Measurements from ENCODE around the gene ZDHHC22.

ZDHHC22 gene

GRCh38 chr14:77187649-77188012, 46.0 kb upstream of the ZDHHC22 start:
- TF ChIP-seq CTCF (IDR thresholded peaks at IDR 0.05; ENCODE audit: low read depth, low read length, poor library complexity, severe bottlenecking): no peak
- no peak for TF ChIP-seq EZH2phosphoT487 (IDR thresholded peaks at IDR 0.05; ENCODE audit: borderline replicate concordance, low read length)
- Histone ChIP-seq H4K20me1 (ENCODE audit: control insufficient read depth, insufficient read depth, low read depth, low read length) (no peaks in the 10 kb centered on the region), H3K4me3 (ENCODE audit: low read length) (no peak overlapping the region), H3K27ac (ENCODE audit: low read depth, low read length) (no peak overlapping the region), H3K36me3 (ENCODE audit: control insufficient read depth, low read length) (no peaks in the 10 kb centered on the region), H3F3A (ENCODE audit: control insufficient read depth, insufficient read depth) (peaks cover 3% of the 10 kb centered on the region; the same call in 1 of the 2 replicates), H3K79me2 (ENCODE audit: control insufficient read depth, low read length) (no peaks in the 10 kb centered on the region), H3K9me2 (replicated peaks; ENCODE audit: control insufficient read depth, low read length) (no peaks in the 10 kb centered on the region), H3K9me3 (ENCODE audit: control insufficient read depth, insufficient read depth, low read length) (no peaks in the 10 kb centered on the region), H3K27me3 (ENCODE audit: control insufficient read depth, low read length) (no peaks in the 10 kb centered on the region), H3K4me1 (ENCODE audit: control insufficient read depth, low read length) (peaks cover 26% of the 10 kb centered on the region), H3K4me2 (ENCODE audit: low read length) (no peak overlapping the region)

- H3K79me2 ChIP-seq (ENCODE audit: control insufficient read depth, low read length): no peaks in the 10 kb centered on the region
- no peak overlapping the region for H3K4me3 ChIP-seq (ENCODE audit: low read length)
- H3K9me3 ChIP-seq (ENCODE audit: control insufficient read depth, insufficient read depth, low read length): no peaks in the 10 kb centered on the region
- no peaks in the 10 kb centered on the region for H3K9me2 ChIP-seq (replicated peaks; ENCODE audit: control insufficient read depth, low read length)
- no peak for TF ChIP-seq CTCF (IDR thresholded peaks at IDR 0.05; ENCODE audit: low read depth, low read length, poor library complexity, severe bottlenecking)
- no peak for TF ChIP-seq EZH2phosphoT487 (IDR thresholded peaks at IDR 0.05; ENCODE audit: borderline replicate concordance, low read length)
- no peaks in the 10 kb centered on the region for H3K27me3 ChIP-seq (ENCODE audit: control insufficient read depth, low read length)
- H3K27ac ChIP-seq (ENCODE audit: low read depth, low read length): no peak overlapping the region
- no peaks in the 10 kb centered on the region for H3K36me3 ChIP-seq (ENCODE audit: control insufficient read depth, low read length)
- peaks cover 3% of the 10 kb centered on the region; the same call in 1 of the 2 replicates for H3F3A ChIP-seq (ENCODE audit: control insufficient read depth, insufficient read depth)
- H4K20me1 ChIP-seq (ENCODE audit: control insufficient read depth, insufficient read depth, low read depth, low read length): no peaks in the 10 kb centered on the region
- no peak overlapping the region for H3K4me2 ChIP-seq (ENCODE audit: low read length)
- peaks cover 25% of the 10 kb centered on the region for H3K4me1 ChIP-seq (ENCODE audit: control insufficient read depth, low read length)
These were observed 45.5 kb upstream of the ZDHHC22 start for GRCh38 chr14:77186911-77187648.

- H3K79me2 ChIP-seq (ENCODE audit: control insufficient read depth, low read length): no peaks in the 10 kb centered on the region
- H3K9me3 ChIP-seq (ENCODE audit: control insufficient read depth, insufficient read depth, low read length): no peaks in the 10 kb centered on the region
- TF ChIP-seq CTCF (IDR thresholded peaks at IDR 0.05; ENCODE audit: low read depth, low read length, poor library complexity, severe bottlenecking) (no peak), EZH2phosphoT487 (IDR thresholded peaks at IDR 0.05; ENCODE audit: borderline replicate concordance, low read length) (no peak)
- H4K20me1 ChIP-seq (ENCODE audit: control insufficient read depth, insufficient read depth, low read depth, low read length): no peaks in the 10 kb centered on the region
- no peaks in the 10 kb centered on the region for H3K27me3 ChIP-seq (ENCODE audit: control insufficient read depth, low read length)
- H3K36me3 ChIP-seq (ENCODE audit: control insufficient read depth, low read length): no peaks in the 10 kb centered on the region
- no peak overlapping the region for H3K27ac ChIP-seq (ENCODE audit: low read depth, low read length)
- H3K4me2 ChIP-seq (ENCODE audit: low read length): no peak overlapping the region
- no peak overlapping the region for H3K4me3 ChIP-seq (ENCODE audit: low read length)
- peaks cover 33% of the 10 kb centered on the region for H3K4me1 ChIP-seq (ENCODE audit: control insufficient read depth, low read length)
- H3K9me2 ChIP-seq (replicated peaks; ENCODE audit: control insufficient read depth, low read length): no peaks in the 10 kb centered on the region
- H3F3A ChIP-seq (ENCODE audit: control insufficient read depth, insufficient read depth): no peaks in the 10 kb centered on the region
These were observed 43.5 kb upstream of the ZDHHC22 start for GRCh38 chr14:77185093-77185465.

All from DOHH2 (cell line).